Stimulated activated CD8-positive, alpha-beta memory T cell treated with anti-CD3 and anti-CD28 coated beads, Interleukin-12 subunit alpha, Interleukin-12 subunit beta, amount 100 ng/mL, for 4 hours (primary cell): Measurements from ENCODE around the gene SLC25A26.

Source experiments
- DNase-seq: peaks from one replicate; pipeline ENCODE4 v3.0.0-alpha.2; 2020; ENCODE audit warnings: low read depth

The SLC25A26 gene

GRCh38 chr3:66372681-66373350 is 152.0 kb downstream of the SLC25A26 start:
- DNase-seq = no peak

GRCh38 chr3:66376568-66376967 is 155.8 kb downstream of the SLC25A26 start:
- no peak for DNase-seq

- no peak for DNase-seq
Observed at GRCh38 chr3:66377800-66378199, 157.0 kb downstream of the SLC25A26 start.

- DNase-seq = no peak
Observed at GRCh38 chr3:66378256-66378655, 157.5 kb downstream of the SLC25A26 start.

GRCh38 chr3:66379565-66379964 is 158.8 kb downstream of the SLC25A26 start:
- no peak for DNase-seq

GRCh38 chr3:66380200-66380932 is 159.6 kb downstream of the SLC25A26 start:
- no peak for DNase-seq

GRCh38 chr3:66381626-66382025 is 160.8 kb downstream of the SLC25A26 start:
- no peak for DNase-seq

GRCh38 chr3:66382142-66382541 is 161.3 kb downstream of the SLC25A26 start:
- no peak for DNase-seq

GRCh38 chr3:66383023-66383422 is 162.2 kb downstream of the SLC25A26 start:
- DNase-seq = no peak

GRCh38 chr3:66383998-66384745 is 163.4 kb downstream of the SLC25A26 start:
- DNase-seq = no peak

GRCh38 chr3:66385066-66385465 is 164.3 kb downstream of the SLC25A26 start:
- DNase-seq = no peak

- no peak for DNase-seq
Observed at GRCh38 chr3:66386011-66386924, 165.5 kb downstream of the SLC25A26 start.

- no peak for DNase-seq
Observed at GRCh38 chr3:66386925-66387650, 166.3 kb downstream of the SLC25A26 start.

- no peak for DNase-seq
Observed at GRCh38 chr3:66390013-66390412, 169.2 kb downstream of the SLC25A26 start.

GRCh38 chr3:66392512-66392911 is 171.7 kb downstream of the SLC25A26 start:
- no peak for DNase-seq

- no peak for DNase-seq
Observed at GRCh38 chr3:66392966-66393332, 172.1 kb downstream of the SLC25A26 start.

GRCh38 chr3:66393333-66394005 is 172.7 kb downstream of the SLC25A26 start:
- no peak for DNase-seq

GRCh38 chr3:66394019-66394752 is 173.4 kb downstream of the SLC25A26 start:
- peak; percentile 20 for DNase-seq

GRCh38 chr3:66394753-66395249 is 174.0 kb downstream of the SLC25A26 start:
- DNase-seq = no peak

GRCh38 chr3:66395635-66396034 is 174.8 kb downstream of the SLC25A26 start:
- no peak for DNase-seq
